GM18907 (cell line): Measurements from ENCODE around the gene ERCC6L2.

Experiments
- ATAC-seq: cut with Tn5 transposase; IDR thresholded peaks from one replicate; pipeline ENCODE4 v1.9.1; 2021; ENCODE audit warnings: mild to moderate bottlenecking, moderate library complexity; ENCODE audit not compliant: unreplicated experiment

The ERCC6L2 gene

GRCh38 chr9:95910770-95911340 lies 35.4 kb downstream of the ERCC6L2 start:
- no peak for ATAC-seq

- no peak for ATAC-seq
Measured at GRCh38 chr9:95912773-95913172, 37.3 kb downstream of the ERCC6L2 start.

GRCh38 chr9:95920017-95920416 lies 44.5 kb downstream of the ERCC6L2 start:
- no peak for ATAC-seq

- no peak for ATAC-seq
Measured at GRCh38 chr9:95923794-95924193, 48.3 kb downstream of the ERCC6L2 start.

- ATAC-seq: no peak
Measured at GRCh38 chr9:95924987-95925386, 49.5 kb downstream of the ERCC6L2 start.

GRCh38 chr9:95927271-95928004 lies 51.9 kb downstream of the ERCC6L2 start:
- ATAC-seq: no peak

GRCh38 chr9:95930277-95930676 lies 54.8 kb downstream of the ERCC6L2 start:
- ATAC-seq: no peak

- ATAC-seq: no peak
Measured at GRCh38 chr9:95935861-95936578, 60.5 kb downstream of the ERCC6L2 start.

GRCh38 chr9:95936579-95937075 lies 61.1 kb downstream of the ERCC6L2 start:
- ATAC-seq: no peak

- ATAC-seq: no peak
Measured at GRCh38 chr9:95937131-95937530, 61.6 kb downstream of the ERCC6L2 start.

GRCh38 chr9:95938724-95939123 lies 63.2 kb downstream of the ERCC6L2 start:
- ATAC-seq: no peak

- no peak for ATAC-seq
Measured at GRCh38 chr9:95939472-95939871, 64.0 kb downstream of the ERCC6L2 start.

GRCh38 chr9:95940265-95940664 lies 64.8 kb downstream of the ERCC6L2 start:
- no peak for ATAC-seq

GRCh38 chr9:95942016-95942415 lies 66.5 kb downstream of the ERCC6L2 start:
- no peak for ATAC-seq

GRCh38 chr9:95947118-95947517 lies 71.6 kb downstream of the ERCC6L2 start:
- ATAC-seq: no peak

GRCh38 chr9:95952471-95952870 lies 77.0 kb downstream of the ERCC6L2 start:
- no peak for ATAC-seq

GRCh38 chr9:95953986-95954385 lies 78.5 kb downstream of the ERCC6L2 start:
- ATAC-seq: no peak

GRCh38 chr9:95954940-95955339 lies 79.4 kb downstream of the ERCC6L2 start:
- ATAC-seq: no peak

GRCh38 chr9:95962936-95963335 lies 87.4 kb downstream of the ERCC6L2 start:
- ATAC-seq: no peak

- no peak for ATAC-seq
Measured at GRCh38 chr9:95963659-95964058, 88.2 kb downstream of the ERCC6L2 start.

- ATAC-seq: no peak
Measured at GRCh38 chr9:95966306-95966705, 90.8 kb downstream of the ERCC6L2 start.

GRCh38 chr9:95970317-95970716 lies 94.8 kb downstream of the ERCC6L2 start:
- no peak for ATAC-seq
